Activated CD4-positive, alpha-beta T cell treated with anti-CD3 and anti-CD28 coated beads, Interleukin-2, Interleukin-4, amounts not matched to agents 100 ng/mL and 50 ng/mL, durations not matched to agents 16 hours and 8 hours (primary cell): ENCODE data around the gene LDLRAD4.
A peak's percentile ranks its signal among the peaks of the same experiment; 100 is the strongest.

Experiments
- DNase-seq: peaks from one replicate; pipeline ENCODE4 v3.0.0-alpha.2; 2020; ENCODE audit warnings: low spot score

The LDLRAD4 gene

GRCh38 chr18:13594551-13594950 lies 376.0 kb downstream of the LDLRAD4 start:
- DNase-seq, result no peak

GRCh38 chr18:13597068-13597467 lies 378.5 kb downstream of the LDLRAD4 start:
- DNase-seq, result no peak

GRCh38 chr18:13598591-13598990 lies 380.0 kb downstream of the LDLRAD4 start:
- no peak for DNase-seq

GRCh38 chr18:13599031-13599430 lies 380.5 kb downstream of the LDLRAD4 start:
- no peak for DNase-seq

GRCh38 chr18:13603304-13604019 lies 384.9 kb downstream of the LDLRAD4 start:
- DNase-seq, result no peak

- DNase-seq, result no peak
Observed at GRCh38 chr18:13604786-13605185, 386.2 kb downstream of the LDLRAD4 start.

GRCh38 chr18:13605477-13605876 lies 386.9 kb downstream of the LDLRAD4 start:
- no peak for DNase-seq

GRCh38 chr18:13605901-13606300 lies 387.3 kb downstream of the LDLRAD4 start:
- DNase-seq, result no peak

GRCh38 chr18:13606604-13607254 lies 388.2 kb downstream of the LDLRAD4 start:
- no peak for DNase-seq

GRCh38 chr18:13608024-13608562 lies 389.5 kb downstream of the LDLRAD4 start:
- DNase-seq, result peak; percentile 44

- peak; percentile 60 for DNase-seq
Observed at GRCh38 chr18:13608791-13609532, 390.4 kb downstream of the LDLRAD4 start.

GRCh38 chr18:13610555-13611141 lies 392.1 kb downstream of the LDLRAD4 start:
- DNase-seq, result no peak

- no peak for DNase-seq
Observed at GRCh38 chr18:13611142-13611600, 392.6 kb downstream of the LDLRAD4 start.

GRCh38 chr18:13611601-13612195 lies 393.1 kb downstream of the LDLRAD4 start:
- DNase-seq, result no peak

GRCh38 chr18:13612196-13612997 lies 393.8 kb downstream of the LDLRAD4 start:
- peak; percentile 78 for DNase-seq

- no peak for DNase-seq
Observed at GRCh38 chr18:13613099-13613498, 394.5 kb downstream of the LDLRAD4 start.

- no peak for DNase-seq
Observed at GRCh38 chr18:13613591-13614501, 395.3 kb downstream of the LDLRAD4 start.

GRCh38 chr18:13614641-13615288 lies 396.2 kb downstream of the LDLRAD4 start:
- peak; percentile 35 for DNase-seq

GRCh38 chr18:13615432-13615861 lies 396.9 kb downstream of the LDLRAD4 start:
- DNase-seq, result peak; percentile 41
